NB4 (cell line): ENCODE results near the gene CDK5R2.

Experiments
- CTCF ChIP-seq: IDR thresholded peaks from one replicate; pipeline ENCODE4 v1.5.1; 2012; ENCODE audit warnings: low read depth, low read length
- POLR2A ChIP-seq: IDR thresholded peaks from 2 replicates; pipeline ENCODE4 v1.6.1; 2011; ENCODE audit warnings: mild to moderate bottlenecking; ENCODE audit not compliant: insufficient read length; ENCODE audit errors: extremely low read depth
- TF ChIP-seq, protein P1 (sequence below): IDR thresholded peaks from 2 replicates; pipeline ENCODE4 v1.6.1; 2011; ENCODE audit warnings: low read depth, low read length

- TF ChIP-seq CTCF = no peak
- TF ChIP-seq POLR2A = no peak
- TF ChIP-seq, protein P1, sequence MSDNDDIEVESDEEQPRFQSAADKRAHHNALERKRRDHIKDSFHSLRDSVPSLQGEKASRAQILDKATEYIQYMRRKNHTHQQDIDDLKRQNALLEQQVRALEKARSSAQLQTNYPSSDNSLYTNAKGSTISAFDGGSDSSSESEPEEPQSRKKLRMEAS = no peak
Observed at GRCh38 chr2:218998414-218999002, 39.0 kb downstream of the CDK5R2 start.
